Measurements from ENCODE around the gene SPINK5.

The SPINK5 gene, protein sequence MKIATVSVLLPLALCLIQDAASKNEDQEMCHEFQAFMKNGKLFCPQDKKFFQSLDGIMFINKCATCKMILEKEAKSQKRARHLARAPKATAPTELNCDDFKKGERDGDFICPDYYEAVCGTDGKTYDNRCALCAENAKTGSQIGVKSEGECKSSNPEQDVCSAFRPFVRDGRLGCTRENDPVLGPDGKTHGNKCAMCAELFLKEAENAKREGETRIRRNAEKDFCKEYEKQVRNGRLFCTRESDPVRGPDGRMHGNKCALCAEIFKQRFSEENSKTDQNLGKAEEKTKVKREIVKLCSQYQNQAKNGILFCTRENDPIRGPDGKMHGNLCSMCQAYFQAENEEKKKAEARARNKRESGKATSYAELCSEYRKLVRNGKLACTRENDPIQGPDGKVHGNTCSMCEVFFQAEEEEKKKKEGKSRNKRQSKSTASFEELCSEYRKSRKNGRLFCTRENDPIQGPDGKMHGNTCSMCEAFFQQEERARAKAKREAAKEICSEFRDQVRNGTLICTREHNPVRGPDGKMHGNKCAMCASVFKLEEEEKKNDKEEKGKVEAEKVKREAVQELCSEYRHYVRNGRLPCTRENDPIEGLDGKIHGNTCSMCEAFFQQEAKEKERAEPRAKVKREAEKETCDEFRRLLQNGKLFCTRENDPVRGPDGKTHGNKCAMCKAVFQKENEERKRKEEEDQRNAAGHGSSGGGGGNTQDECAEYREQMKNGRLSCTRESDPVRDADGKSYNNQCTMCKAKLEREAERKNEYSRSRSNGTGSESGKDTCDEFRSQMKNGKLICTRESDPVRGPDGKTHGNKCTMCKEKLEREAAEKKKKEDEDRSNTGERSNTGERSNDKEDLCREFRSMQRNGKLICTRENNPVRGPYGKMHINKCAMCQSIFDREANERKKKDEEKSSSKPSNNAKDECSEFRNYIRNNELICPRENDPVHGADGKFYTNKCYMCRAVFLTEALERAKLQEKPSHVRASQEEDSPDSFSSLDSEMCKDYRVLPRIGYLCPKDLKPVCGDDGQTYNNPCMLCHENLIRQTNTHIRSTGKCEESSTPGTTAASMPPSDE

DNA sequence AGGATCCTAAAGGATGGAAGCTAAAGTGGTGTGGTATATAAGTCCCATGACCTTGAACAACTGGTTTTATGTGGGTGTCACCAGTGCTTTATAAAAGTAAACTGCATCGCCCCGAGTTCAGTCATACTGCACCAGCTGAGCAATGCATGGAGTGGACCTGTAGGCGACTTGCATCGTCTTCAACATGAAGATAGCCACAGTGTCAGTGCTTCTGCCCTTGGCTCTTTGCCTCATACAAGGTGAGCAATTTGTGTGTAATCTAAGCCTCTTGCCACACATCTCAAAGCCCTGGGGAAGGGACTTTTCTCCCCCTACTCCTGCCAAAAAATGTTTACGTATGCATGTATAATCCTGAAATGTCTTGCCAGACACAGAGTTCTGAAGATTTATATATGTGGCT is at the start of gene SPINK5:
SPINK5 (plus strand) TSS at position 120 of the 400 bp plus-strand sequence; CDS start at position 185, 65 bp downstream.
- TF ChIP-seq, protein P1, sequence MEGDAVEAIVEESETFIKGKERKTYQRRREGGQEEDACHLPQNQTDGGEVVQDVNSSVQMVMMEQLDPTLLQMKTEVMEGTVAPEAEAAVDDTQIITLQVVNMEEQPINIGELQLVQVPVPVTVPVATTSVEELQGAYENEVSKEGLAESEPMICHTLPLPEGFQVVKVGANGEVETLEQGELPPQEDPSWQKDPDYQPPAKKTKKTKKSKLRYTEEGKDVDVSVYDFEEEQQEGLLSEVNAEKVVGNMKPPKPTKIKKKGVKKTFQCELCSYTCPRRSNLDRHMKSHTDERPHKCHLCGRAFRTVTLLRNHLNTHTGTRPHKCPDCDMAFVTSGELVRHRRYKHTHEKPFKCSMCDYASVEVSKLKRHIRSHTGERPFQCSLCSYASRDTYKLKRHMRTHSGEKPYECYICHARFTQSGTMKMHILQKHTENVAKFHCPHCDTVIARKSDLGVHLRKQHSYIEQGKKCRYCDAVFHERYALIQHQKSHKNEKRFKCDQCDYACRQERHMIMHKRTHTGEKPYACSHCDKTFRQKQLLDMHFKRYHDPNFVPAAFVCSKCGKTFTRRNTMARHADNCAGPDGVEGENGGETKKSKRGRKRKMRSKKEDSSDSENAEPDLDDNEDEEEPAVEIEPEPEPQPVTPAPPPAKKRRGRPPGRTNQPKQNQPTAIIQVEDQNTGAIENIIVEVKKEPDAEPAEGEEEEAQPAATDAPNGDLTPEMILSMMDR (IDR thresholded peaks at IDR 0.05; ENCODE audit: insufficient read depth, missing control alignments): no peak
- FAIRE-seq: no peak
- DNase-seq (ENCODE audit: insufficient read length, low spot score): no peak

GRCh38 chr5:148014276-148014675 is 49.5 kb upstream of the SPINK5 start:
- TF ChIP-seq, protein P1 (IDR thresholded peaks at IDR 0.05; ENCODE audit: insufficient read depth, missing control alignments): no peak
- no peak for DNase-seq (ENCODE audit: insufficient read length, low spot score)
- FAIRE-seq: no peak

DNA sequence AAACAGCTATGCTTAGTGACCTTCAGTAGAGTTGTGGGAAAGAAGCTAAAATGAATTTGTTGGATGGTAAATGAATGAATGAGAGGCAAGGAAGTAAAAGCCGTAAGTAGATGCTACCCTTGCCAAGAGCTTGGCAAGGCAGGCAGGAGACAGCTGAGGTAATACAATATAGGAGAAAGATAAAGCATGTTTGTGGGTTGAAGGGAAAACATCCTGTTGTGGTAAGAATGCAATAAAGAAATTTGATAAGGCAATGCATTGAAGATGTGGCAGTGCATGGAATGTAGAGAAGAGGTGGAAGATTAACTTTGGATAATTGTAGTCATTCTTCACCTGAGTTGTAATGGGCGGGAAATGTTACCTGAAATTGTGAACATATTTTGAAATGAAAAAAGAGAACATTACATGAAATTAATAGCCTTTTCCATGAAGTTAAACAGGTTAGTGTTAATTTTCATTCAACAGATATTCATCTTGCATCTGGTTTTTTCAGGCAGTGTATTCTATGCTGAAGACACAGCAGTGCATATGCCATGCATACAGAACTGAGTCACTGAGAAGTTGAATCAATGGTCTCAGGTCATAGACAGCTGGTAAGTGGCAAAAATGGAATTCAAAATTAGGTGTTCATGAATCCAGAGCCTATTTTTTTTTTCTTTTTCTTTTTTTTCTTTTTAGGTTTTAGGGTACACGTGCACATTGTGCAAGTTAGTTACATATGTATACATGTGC is 43.4 kb upstream of the SPINK5 start:
- FAIRE-seq: no peak
- TF ChIP-seq, protein P1 (IDR thresholded peaks at IDR 0.05; ENCODE audit: insufficient read depth, missing control alignments): no peak
- no peak for DNase-seq (ENCODE audit: insufficient read length, low spot score)

DNA sequence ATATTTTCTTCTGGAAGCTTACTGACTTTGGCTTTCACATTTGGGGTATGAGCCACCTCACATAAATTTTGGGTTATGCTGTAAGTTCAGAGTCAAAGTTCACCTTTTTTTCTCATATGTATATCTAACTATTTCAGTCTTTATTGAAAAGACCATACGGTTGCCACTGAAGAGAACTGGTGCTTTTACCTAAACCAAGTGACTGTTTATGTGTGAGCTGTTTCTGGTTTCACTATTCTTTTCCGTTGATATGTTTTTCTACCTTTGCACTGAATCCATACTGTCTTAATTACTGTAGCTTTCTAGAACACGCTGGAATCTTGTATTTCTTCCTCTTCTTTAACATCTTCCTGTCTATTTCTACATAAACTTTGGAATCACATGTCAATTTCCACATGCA is 36.3 kb upstream of the SPINK5 start:
- TF ChIP-seq, protein P1 (IDR thresholded peaks at IDR 0.05; ENCODE audit: insufficient read depth, missing control alignments): no peak
- DNase-seq (ENCODE audit: insufficient read length, low spot score) (no peak), FAIRE-seq (no peak)

GRCh38 chr5:148029131-148029530 is 34.6 kb upstream of the SPINK5 start:
- FAIRE-seq (no peak), DNase-seq (ENCODE audit: insufficient read length, low spot score) (no peak)
- TF ChIP-seq, protein P1 (IDR thresholded peaks at IDR 0.05; ENCODE audit: insufficient read depth, missing control alignments): no peak

GRCh38 chr5:148033134-148033533 is 30.6 kb upstream of the SPINK5 start:
- DNase-seq (ENCODE audit: insufficient read length, low spot score) (no peak), FAIRE-seq (no peak)
- TF ChIP-seq, protein P1 (IDR thresholded peaks at IDR 0.05; ENCODE audit: insufficient read depth, missing control alignments): no peak
